Activated CD8-positive, alpha-beta memory T cell treated with anti-CD3 and anti-CD28 coated beads, Interleukin-2, amount 50 U/mL, for 1 hour (primary cell): ENCODE data around the gene DNAH17.
"Not testable (repeated sequence)": the region's sequence is repeated elsewhere in the genome, so short reads cannot be mapped to it uniquely, and the experiment has no call there.

Source experiments
- DNase-seq: peaks from one replicate; pipeline ENCODE4 v3.0.0-alpha.2; 2020; ENCODE audit errors: extremely low read depth

The DNAH17 gene

GRCh38 chr17:78476149-78476548 lies 101.0 kb downstream of the DNAH17 start:
- no peak for DNase-seq

GRCh38 chr17:78475211-78475610 lies 102.0 kb downstream of the DNAH17 start:
- DNase-seq = no peak

- no peak for DNase-seq
Observed at GRCh38 chr17:78474614-78475146, 102.5 kb downstream of the DNAH17 start.

GRCh38 chr17:78473951-78474613 lies 103.1 kb downstream of the DNAH17 start:
- DNase-seq = no peak

- no peak for DNase-seq
Observed at GRCh38 chr17:78472035-78472905, 104.9 kb downstream of the DNAH17 start.

- DNase-seq = no peak
Observed at GRCh38 chr17:78471635-78472034, 105.6 kb downstream of the DNAH17 start.

GRCh38 chr17:78469443-78469842 lies 107.8 kb downstream of the DNAH17 start:
- no peak for DNase-seq

- no peak for DNase-seq
Observed at GRCh38 chr17:78468366-78468765, 108.8 kb downstream of the DNAH17 start.

- DNase-seq = no peak
Observed at GRCh38 chr17:78466786-78467715, 110.1 kb downstream of the DNAH17 start.

- not testable (repeated sequence) for DNase-seq
Observed at GRCh38 chr17:78466109-78466785, 110.9 kb downstream of the DNAH17 start.

- no peak for DNase-seq
Observed at GRCh38 chr17:78462148-78462547, 115.0 kb downstream of the DNAH17 start.

GRCh38 chr17:78461799-78462053 lies 115.5 kb downstream of the DNAH17 start:
- no peak for DNase-seq

- no peak for DNase-seq
Observed at GRCh38 chr17:78460951-78461798, 116.0 kb downstream of the DNAH17 start.

GRCh38 chr17:78460176-78460675 lies 117.0 kb downstream of the DNAH17 start:
- no peak for DNase-seq

- no peak for DNase-seq
Observed at GRCh38 chr17:78459696-78460095, 117.5 kb downstream of the DNAH17 start.

- DNase-seq = no peak
Observed at GRCh38 chr17:78458736-78459335, 118.4 kb downstream of the DNAH17 start.

- DNase-seq = no peak
Observed at GRCh38 chr17:78458091-78458490, 119.1 kb downstream of the DNAH17 start.

- DNase-seq = no peak
Observed at GRCh38 chr17:78454346-78454745, 122.8 kb downstream of the DNAH17 start.

GRCh38 chr17:78451753-78452152 lies 125.4 kb downstream of the DNAH17 start:
- DNase-seq = no peak
